HL-60/S4 treated with phorbol 12-myristate 13-acetate at 8.2 ng/mL for 4 days and 3 days (cell line): Measurements from ENCODE around the gene RPS19BP1.
"Not testable (repeated sequence)": the region's sequence is repeated elsewhere in the genome, so short reads cannot be mapped to it uniquely, and the experiment has no call there.

Source experiments
- in situ Hi-C: fragments of 300-500 bp; cut with MboI; formaldehyde crosslinking; loops from 2 replicates; pipeline ENCODE4 v1.15.0; 2022; ENCODE audit warnings: low sequenced_read_pairs

Gene RPS19BP1

DNA sequence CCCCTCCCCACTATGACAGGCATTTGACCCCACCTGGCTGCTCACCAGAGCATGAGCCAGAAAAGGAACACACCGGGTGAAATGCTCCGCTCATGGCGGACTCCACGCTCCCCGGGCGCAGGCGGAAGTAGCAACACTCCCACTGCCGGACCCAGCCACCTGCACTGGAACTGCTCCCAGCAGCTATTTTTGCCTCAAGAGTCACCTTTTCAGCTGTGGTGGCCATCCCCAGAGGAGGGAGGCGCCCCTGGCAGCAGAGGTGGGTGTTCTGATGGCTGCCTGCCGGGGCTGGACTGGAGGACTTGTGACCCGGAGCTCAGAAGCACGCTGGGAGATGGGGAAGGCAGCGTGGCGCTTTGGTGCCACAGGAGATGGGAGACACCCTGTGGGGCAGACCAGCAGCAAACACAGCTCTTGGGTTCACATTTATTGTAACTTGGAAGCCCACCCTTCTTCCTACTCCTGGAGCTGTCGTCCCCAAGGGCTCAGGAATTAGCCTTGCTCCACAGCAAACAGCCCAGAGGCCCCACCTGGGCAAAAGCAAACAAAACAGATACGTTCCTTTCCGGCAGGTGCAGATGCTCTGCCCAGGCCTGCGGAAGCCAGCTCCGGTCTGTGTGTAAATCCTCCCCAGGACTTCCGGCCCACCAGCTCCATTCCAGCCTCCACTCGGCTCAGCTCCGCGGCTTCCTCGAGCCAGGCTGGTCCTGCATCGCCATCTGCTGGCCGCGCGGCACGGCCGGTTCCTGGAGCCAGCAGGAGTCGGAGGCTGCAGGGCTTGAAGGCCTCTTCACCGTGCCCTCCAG is 3.7 kb downstream of the RPS19BP1 start:
- in situ Hi-C loops: no loop called here

GRCh38 chr22:39528080-39528661 is 4.4 kb downstream of the RPS19BP1 start:
- in situ Hi-C loops: no loop called here

GRCh38 chr22:39527481-39527961 is 5.0 kb downstream of the RPS19BP1 start:
- in situ Hi-C loops: no loop called here

DNA sequence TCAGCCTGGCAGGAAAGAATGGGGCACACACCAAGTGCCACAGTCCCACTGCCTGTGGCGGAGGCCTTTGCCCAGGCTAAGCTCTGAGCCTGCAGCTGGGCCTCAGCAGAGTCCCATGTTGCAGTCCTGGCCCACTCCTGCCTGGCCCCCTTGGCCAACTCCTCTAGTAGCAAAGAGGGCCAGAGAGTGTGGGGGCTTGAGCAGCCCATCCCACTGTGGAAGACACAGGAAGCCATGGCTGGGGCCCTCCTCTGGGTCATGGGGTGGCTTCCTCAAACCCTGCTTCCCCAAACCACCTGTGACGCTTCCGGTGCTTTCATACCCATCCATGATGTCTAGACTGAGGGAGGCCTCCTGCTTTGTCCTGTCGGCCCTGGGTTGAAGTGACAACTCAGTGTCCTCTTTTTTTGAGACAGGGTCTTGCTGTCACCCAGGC is 5.8 kb downstream of the RPS19BP1 start:
- in situ Hi-C loops: no loop called here

DNA sequence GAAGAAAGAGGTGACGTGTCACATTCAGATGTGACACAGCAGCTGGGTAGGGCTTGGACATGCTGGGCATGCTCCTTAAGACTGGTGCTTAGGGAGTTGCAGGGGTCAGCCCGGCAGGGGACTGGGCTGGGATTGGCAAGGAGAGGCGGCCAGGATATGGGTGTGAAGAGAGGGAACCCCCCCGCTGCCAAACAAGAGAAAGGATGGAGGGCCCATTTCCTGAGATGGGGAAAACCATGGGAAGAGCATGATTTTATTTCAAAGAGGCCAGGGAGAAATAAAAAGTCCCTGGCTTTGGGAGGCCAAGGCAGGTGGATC is 6.9 kb downstream of the RPS19BP1 start:
- in situ Hi-C loops: no loop called here

- in situ Hi-C loops: no loop called here
Observed at GRCh38 chr22:39524753-39525657, 7.5 kb downstream of the RPS19BP1 start.

DNA sequence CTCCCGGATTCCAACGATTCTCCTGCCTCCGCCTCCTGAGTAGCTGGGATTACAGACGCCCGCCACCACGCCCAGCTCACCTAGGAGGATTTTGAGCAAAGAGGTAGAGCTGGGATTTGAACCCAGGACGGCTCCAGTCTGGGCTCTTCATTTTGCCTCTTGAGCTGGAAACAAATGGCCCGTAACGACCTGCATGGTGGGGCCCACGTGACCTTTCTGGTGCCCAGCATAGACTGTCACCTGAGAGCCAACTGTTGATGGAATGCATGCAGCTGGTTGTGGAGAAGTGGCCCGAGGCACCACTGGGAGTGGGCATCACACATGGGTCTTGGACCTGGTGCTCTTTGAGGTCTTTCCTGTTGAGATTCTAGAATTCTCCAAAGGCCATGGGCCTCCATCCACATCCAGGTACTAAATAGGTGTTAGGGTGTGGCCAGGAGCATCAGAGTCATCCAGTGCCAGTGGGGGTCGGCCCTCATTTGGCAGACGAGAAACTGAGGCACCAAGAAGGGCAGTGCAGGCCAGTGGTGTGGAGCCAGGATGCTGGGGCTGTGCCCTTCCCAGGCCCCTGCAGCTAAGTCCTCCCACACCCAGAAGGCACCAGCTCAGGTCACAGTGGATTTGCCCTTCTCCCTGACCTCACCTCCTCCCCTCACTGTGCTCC is 8.3 kb downstream of the RPS19BP1 start:
- in situ Hi-C loops: no loop called here

DNA sequence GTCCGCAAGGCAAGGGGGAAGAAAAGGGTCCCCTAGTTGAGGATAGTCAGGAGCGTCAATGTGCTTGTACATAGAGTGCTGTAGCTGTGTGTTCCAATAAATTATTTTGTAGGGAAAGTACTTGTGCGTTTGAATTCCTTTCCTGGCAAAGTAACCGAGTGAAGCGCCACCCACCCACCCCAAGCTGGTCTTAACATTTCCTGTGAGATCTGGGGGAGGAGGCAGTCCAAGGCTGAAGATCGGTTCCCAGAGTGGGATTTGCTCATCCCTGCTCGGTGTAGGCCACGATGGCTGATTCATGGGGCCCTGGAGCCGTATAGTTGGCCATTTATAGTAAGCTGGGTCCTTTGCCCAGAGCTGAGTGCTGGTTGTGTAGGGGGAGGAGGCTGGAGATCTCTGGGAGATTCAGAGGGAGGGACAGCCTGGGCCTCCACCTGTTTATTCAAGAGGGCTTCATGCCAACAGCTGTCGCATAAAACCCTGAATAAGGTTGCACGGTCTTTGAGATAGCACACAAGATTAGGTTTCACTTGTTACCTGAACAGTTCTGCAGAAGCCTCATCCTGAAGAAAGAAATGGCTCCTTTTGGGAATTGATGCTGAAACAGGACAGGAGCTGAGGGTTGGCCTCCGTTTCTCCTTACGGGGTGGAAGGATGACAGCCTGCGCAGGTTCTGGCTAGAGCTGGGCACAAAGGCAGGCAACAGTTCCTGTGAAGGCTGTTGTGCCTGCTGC is 9.8 kb downstream of the RPS19BP1 start:
- in situ Hi-C loops: no loop called here

DNA sequence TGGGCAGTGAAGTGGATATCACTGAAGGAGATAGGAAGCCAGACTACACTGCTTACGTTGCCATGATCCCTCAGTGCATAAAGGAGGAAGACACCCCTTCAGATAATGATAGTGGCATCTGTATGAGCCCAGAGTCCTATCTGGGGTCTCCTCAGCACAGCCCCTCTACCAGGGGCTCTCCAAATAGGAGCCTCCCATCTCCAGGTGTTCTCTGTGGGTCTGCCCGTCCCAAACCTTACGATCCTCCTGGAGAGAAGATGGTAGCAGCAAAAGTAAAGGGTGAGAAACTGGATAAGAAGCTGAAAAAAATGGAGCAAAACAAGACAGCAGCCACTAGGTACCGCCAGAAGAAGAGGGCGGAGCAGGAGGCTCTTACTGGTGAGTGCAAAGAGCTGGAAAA is 10.5 kb downstream of the RPS19BP1 start:
- in situ Hi-C loops: not testable (repeated sequence)

DNA sequence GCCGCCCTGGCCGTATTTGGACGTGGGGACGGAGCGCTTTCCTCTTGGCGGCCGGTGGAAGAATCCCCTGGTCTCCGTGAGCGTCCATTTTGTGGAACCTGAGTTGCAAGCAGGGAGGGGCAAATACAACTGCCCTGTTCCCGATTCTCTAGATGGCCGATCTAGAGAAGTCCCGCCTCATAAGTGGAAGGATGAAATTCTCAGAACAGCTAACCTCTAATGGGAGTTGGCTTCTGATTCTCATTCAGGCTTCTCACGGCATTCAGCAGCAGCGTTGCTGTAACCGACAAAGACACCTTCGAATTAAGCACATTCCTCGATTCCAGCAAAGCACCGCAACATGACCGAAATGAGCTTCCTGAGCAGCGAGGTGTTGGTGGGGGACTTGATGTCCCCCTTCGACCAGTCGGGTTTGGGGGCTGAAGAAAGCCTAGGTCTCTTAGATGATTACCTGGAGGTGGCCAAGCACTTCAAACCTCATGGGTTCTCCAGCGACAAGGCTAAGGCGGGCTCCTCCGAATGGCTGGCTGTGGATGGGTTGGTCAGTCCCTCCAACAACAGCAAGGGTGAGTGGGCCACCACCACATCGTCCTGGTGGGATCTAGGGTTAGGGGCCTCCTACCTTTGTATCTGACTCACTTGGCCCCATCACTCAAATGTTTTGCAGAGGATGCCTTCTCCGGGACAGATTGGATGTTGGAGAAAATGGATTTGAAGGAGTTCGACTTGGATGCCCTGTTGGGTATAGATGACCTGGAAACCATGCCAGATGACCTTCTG is 11.3 kb downstream of the RPS19BP1 start:
- in situ Hi-C loops: not testable (repeated sequence)

DNA sequence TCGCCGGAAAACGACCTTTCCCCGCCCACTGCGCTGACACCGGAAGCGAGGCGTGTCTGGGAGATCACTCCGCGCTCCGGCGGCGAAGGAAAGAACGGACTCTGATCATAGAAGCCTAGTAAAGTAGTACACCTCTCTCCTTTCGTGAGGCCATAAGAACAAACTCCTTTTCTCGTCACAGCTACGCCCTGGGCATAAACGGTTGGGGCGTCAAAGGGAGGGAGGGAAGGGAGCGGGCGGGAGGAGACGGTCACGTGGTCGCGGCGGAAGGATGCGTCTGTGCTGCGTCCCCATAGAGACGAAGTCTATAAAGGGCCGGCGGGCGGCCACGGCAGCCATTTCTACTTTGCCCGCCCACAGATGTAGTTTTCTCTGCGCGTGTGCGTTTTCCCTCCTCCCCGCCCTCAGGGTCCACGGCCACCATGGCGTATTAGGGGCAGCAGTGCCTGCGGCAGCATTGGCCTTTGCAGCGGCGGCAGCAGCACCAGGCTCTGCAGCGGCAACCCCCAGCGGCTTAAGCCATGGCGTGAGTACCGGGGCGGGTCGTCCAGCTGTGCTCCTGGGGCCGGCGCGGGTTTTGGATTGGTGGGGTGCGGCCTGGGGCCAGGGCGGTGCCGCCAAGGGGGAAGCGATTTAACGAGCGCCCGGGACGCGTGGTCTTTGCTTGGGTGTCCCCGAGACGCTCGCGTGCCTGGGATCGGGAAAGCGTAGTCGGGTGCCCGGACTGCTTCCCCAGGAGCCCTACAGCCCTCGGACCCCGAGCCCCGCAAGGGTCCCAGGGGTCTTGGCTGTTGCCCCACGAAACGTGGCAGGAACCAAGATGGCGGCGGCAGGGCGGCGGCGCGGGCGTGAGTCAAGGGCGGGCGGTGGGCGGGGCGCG is 12.1 kb downstream of the RPS19BP1 start, which contains the start of gene ATF4:
Gene ATF4, plus strand, starts transcription at position 337 of the 880 bp plus-strand sequence. CDS start 884 bp downstream, outside the sequence.
- in situ Hi-C loops: no loop called here

GRCh38 chr22:39519681-39520225 is 12.8 kb downstream of the RPS19BP1 start:
- in situ Hi-C loops: no loop called here

GRCh38 chr22:39518996-39519680 is 13.4 kb downstream of the RPS19BP1 start:
- in situ Hi-C loops: no loop called here

DNA sequence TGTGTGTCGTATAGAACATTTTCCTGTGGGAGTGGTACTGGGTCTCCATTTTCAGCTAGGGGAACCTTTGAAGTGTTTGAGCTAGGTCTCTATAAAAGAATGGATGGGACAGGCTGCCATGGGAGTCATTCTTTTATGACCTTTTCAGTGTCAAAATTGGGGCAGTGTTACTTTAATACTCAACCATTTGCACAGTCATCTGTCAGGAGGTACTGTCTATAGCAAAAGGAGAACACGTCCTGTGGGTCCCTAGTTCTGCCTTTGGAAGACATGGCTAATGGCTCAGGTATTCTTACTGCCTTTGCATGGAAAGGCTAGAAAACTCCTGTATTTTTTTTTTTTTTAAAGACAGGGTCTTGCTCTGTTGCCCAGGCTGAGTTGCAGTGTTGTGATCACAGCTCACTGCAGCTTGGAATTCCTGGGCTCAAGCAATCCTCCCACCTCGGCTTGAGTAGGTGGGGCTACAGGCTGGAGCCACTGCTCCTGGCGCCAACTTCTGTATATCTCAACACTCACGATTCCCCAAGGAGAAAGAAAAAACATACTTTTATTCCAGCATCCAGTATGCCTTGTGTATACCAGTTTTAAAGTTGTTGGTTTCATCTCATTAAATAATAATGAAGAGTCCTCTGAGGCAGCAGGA is 14.3 kb downstream of the RPS19BP1 start:
- in situ Hi-C loops: no loop called here

DNA sequence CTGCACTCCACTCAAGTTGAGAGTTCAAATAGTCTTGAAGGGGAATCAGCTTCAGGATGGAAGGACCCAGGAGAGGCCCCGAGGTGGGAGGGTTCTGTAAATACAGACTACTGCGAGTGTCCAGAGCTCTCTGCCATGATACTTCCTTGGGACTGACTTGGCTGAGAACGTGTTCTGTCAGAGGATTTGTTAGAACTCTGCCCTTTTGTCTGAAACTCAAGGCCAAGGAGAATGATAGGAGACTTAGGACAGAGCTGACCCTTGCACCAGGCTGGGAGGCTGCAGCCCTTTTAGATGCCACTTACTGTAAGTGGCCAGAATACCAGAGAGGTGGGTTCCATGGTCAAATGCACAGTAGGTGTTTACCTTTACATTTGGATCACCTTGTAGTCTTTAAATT is 15.1 kb downstream of the RPS19BP1 start:
- in situ Hi-C loops: no loop called here

- in situ Hi-C loops: no loop called here
Observed at GRCh38 chr22:39515266-39516050, 17.1 kb downstream of the RPS19BP1 start.
